Measurements from ENCODE around the gene MADCAM1.

The MADCAM1 gene

DNA sequence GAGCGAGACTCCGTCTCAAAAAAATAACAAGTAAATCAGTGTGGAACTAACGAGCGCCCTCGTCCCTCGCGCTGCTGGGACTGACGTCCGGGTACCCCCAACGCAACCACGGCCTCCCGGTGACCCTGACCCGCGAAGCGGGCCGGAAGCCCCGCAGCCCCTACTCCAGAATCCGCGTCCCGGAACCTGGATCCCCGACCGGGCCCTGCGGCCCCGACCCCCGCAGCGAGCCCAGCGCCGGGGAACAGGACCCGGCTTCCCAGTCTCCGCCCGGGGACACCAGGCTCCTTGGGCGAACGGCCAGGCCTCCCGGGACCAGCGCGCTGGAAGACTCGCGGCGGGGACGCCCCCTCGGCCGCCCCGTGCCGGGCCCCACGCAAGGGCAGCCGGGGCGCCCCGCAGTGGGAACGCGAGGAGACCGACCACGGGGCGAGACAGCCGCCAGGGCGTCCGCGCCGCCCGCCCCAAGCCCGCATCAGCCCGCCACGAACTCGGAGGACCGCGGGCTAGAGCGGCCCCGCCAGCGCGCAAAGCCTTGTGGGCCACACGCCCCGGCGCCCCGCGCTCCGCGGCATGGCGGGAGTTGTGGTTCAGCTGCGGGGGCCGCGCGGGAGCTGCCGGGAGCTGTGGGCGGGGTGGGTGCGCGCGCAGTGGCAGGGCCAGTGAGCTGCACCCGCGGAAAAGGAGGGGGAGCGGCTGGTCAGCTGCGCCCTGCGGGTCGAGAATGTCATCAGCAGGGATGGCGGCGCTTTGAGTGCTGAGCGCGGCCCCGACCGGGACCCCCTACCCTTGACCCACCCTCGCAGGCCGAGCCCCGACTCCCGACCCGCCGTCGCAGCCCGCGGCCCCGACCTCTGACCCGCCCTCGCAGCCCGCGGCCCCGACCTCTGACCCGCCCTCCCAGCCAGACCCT is 7.5 kb upstream of the MADCAM1 start:
- DNase-seq (ENCODE audit: low spot score) = peak; percentile 99

GRCh38 chr19:489418-490196 is 6.7 kb upstream of the MADCAM1 start:
- no peak for DNase-seq (ENCODE audit: low spot score)

DNA sequence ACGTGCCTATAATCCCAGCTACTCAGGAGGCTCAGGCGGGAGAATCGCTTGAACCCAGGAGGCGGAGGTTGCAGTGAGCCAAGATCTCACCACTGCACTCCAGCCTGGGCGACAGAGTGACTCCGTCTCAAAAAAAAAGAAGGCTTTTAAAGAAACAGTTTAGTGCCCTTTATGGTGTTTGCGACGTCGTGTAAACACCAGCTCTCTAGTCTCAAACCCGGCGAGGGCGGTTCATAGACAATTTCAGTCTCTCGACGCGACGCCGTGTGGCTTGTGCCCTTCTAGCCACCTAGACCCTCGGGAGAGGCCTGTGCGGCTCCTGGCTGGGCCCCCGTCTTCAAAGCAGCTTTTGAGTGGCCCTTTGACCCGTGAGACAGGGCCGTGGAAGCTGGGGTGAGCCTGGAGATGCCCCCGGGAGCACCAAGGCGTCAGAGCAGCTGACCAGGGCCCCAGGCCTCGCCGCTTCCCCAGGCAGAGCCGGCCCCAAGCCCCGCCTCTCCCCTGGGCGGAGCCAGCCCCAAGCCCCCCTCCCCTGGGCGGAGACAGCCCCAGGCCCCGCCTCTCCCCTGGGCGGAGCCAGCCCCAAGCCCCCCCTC is 5.0 kb upstream of the MADCAM1 start:
- DNase-seq (ENCODE audit: low spot score) = no peak

DNA sequence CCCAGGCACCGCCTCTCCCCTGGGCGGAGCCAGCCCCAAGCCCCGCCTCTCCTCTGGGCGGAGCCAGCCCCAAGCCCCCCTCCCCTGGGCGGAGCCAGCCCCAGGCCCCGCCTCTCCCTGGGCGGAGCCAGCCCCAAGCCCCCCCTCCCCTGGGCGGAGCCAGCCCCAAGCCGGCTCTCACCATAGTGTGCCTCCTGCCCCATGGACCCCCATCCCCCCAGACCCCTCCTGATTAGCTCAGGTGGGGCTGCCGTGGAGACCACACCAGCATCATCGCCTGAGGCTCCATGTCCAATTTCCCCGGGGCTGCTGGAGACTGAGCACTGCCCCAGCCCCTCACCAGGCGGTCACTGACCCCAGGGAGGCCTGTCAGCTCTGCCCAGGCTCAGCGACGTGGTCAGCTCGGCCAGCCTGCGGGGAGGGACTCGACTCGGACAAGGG is 4.2 kb upstream of the MADCAM1 start:
- no peak for DNase-seq (ENCODE audit: low spot score)

DNA sequence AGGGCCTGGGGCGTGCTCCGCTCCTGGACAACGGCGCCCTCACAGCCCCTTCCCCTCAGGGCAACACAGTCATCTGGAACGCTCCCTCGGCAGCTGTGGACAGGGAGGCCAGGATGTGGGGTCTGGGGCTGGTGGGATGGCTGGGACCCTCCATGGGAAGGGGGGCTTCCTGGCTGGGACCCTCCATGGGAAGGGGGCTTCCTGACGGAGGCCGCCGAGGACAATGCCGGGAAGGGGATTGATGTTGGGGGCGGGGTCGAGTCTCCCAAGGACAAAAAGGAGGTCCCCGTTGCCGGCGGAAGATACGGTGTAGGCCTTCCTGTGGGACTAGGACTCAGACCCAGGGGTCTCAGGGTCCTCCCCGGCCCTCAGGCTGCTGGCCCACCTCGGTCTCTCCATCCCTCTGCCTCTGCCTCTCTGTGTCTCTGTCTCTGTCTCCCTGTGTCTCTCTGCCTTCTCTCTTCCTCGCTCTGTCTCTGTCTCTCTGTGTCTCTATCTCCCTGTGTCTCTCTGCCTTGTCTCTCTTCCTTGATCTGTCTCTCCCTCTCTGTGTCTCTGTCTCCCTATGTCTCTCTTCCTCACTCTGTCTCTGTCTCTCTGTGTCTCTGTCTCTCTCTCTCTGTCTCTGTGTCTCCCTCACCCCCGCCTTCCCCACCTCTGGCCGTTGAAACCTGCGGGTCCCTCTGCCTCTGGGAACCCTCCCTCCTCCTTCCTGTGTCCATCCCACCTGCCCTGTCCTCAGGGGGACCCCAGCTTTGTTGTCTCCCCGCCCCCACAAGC is 2.7 kb upstream of the MADCAM1 start:
- no peak for DNase-seq (ENCODE audit: low spot score)

DNA sequence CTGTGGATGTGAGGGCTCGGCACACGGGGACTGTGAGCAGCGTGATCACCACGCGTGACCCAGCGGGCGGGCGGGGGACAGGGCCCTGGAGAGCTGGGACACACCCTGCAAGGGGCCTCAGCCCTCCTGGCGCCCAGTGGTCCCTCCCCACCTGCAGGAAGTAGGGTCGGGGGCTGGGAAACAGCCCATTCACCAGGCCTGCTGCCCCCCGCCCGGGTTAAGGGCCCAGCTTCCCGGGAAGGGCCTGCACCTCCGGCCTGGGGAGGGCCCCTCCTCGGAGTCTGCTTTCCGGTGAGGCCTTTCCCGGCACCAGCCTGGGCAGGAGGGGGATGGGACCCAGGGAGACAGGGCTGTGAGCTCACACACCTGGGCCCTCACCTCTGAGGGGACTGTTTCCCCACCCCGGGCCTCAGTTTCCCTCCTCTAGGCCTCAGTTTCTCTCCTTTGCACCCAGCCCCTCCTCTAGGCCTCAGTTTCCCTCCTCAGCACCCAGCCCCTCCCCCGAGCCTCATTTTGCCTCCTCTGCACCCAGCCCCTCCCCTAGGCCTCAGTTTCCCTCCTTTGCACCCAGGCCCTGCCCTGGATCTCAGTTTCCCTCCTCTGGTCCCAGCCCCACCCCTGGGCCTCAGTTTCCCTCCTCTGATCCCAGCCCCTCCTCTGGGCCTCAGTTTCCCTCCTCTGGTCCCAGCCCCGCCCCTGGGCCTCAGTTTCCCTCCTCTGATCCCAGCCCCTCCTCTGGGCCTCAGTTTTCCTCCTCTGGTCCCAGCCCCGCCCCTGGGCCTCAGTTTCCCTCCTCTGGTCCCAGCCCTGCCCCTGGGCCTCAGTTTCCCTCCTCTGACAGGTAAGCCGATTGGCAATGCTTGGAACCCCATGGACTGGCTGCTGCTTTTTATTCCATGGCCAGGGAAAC is 1.9 kb upstream of the MADCAM1 start:
- no peak for DNase-seq (ENCODE audit: low spot score)

DNA sequence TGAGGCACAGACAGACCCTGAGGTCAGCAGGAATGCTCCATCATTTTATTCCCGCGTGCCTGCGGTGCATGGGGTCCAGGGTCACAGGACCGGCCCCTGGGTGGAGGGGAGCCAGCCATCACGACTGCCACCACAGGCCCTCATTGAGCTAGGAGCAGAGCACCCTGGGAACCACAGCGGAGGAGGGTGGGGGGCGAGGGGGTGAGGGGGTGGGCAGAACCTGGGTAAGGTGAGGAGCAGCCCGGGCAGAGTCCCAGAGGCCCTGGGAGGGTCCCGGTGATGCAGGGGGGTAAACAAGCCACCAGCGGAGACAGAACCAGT is 1.2 kb upstream of the MADCAM1 start:
- no peak for DNase-seq (ENCODE audit: low spot score)

GRCh38 chr19:495402-496111 is 729 bp upstream of the MADCAM1 start:
- no peak for DNase-seq (ENCODE audit: low spot score)

DNA sequence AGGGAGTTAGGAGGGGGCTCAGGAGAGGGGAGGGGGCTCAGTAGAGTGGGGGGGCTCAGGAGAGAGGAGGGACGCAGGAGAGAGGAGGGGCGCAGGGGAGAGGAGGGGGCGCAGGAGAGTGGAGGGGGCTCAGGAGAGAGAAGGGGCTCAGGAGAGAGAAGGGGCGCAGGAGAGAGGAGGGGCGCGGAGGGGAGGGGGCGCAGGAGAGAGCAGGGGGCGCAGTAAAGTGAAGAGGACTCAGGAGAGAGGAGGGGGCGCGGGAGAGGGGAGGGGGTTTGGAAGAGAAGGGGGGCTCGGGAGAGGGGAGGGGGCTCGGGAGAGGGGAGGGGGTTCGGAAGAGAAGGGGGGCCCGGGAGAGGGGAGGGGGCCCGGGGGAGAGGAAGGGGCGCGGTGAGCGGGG is 700 bp downstream of the MADCAM1 start:
- DNase-seq (ENCODE audit: low spot score) = no peak

- no peak for DNase-seq (ENCODE audit: low spot score)
Measured at GRCh38 chr19:497491-497868, 1.2 kb downstream of the MADCAM1 start.

GRCh38 chr19:497869-498510 is 1.7 kb downstream of the MADCAM1 start:
- DNase-seq (ENCODE audit: low spot score) = no peak

DNA sequence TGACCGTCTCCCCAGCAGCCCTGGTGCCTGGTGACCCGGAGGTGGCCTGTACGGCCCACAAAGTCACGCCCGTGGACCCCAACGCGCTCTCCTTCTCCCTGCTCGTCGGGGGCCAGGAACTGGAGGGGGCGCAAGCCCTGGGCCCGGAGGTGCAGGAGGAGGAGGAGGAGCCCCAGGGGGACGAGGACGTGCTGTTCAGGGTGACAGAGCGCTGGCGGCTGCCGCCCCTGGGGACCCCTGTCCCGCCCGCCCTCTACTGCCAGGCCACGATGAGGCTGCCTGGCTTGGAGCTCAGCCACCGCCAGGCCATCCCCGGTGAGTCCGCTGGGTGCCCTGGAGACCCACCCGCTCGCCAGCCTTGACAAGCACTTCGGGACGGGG is 2.2 kb downstream of the MADCAM1 start:
- no peak for DNase-seq (ENCODE audit: low spot score)

DNA sequence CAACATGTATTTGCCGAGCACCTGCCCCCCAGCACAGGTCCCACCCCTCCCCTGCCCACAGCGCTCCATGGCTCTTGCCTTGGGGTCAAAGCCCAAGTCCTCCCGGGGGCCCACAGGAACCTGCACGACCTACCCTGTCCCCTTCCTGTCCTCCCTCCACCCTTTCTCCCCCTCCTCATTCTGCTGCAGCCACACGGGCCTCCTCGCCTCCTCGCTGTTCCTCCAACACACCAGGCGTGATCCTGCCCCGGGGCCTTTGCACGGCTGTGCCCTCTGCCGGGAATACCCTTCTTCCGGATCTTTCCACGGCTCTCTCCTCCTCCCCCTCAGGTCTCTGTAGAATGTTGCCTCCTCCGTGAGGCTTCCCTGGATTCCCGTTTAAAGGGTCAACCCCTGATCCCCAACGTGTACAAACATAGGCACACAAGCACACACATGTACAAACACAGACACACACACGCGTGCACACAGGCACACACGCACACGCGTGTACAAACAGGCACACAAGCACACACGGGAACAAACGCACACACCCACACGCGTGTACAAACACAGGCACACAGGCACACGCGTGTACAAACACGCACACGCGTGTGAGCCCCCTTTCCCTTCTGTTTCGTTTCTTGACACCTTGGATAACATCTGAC is 2.8 kb downstream of the MADCAM1 start:
- DNase-seq (ENCODE audit: low spot score) = no peak

DNA sequence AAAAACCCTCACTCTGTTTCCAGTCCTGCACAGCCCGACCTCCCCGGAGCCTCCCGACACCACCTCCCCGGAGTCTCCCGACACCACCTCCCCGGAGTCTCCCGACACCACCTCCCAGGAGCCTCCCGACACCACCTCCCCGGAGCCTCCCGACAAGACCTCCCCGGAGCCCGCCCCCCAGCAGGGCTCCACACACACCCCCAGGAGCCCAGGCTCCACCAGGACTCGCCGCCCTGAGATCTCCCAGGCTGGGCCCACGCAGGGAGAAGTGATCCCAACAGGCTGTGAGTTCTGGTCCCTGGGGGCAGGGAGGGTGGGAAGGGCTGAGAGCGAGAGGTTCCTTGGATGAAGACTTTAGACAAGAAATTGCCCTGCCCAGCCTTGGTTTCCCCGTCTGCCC is 5.4 kb downstream of the MADCAM1 start:
- no peak for DNase-seq (ENCODE audit: low spot score)

DNA sequence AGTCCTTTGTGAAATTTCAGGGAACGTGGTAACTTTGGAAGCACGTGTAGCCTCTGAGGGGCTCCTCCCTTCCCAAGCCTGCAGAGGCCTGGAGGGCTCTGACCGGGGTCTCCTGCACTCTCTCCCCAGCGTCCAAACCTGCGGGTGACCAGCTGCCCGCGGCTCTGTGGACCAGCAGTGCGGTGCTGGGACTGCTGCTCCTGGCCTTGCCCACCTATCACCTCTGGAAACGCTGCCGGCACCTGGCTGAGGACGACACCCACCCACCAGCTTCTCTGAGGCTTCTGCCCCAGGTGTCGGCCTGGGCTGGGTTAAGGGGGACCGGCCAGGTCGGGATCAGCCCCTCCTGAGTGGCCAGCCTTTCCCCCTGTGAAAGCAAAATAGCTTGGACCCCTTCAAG is 8.3 kb downstream of the MADCAM1 start:
- DNase-seq (ENCODE audit: low spot score) = no peak

- peak; percentile 100 for DNase-seq (ENCODE audit: low spot score)
Measured at GRCh38 chr19:506404-507285, 10.4 kb downstream of the MADCAM1 start.

GRCh38 chr19:507286-508203 is 11.3 kb downstream of the MADCAM1 start, which contains the start of gene TPGS1:
Gene TPGS1 (plus strand): TSS chr19:507497. CDS start chr19:507507, 10 bp downstream.
- peak; percentile 90 for DNase-seq (ENCODE audit: low spot score)

Measured in hepatic stellate cell (primary cell).